ENCODE results near the gene NOS1AP.

Gene NOS1AP

GRCh38 chr1:162384601-162385279 lies 315.2 kb downstream of the NOS1AP start:
- H3K27ac ChIP-seq = no peak overlapping the region
- TF ChIP-seq ZFX (IDR thresholded peaks at IDR 0.05) = no peak
- TF ChIP-seq, protein P1, sequence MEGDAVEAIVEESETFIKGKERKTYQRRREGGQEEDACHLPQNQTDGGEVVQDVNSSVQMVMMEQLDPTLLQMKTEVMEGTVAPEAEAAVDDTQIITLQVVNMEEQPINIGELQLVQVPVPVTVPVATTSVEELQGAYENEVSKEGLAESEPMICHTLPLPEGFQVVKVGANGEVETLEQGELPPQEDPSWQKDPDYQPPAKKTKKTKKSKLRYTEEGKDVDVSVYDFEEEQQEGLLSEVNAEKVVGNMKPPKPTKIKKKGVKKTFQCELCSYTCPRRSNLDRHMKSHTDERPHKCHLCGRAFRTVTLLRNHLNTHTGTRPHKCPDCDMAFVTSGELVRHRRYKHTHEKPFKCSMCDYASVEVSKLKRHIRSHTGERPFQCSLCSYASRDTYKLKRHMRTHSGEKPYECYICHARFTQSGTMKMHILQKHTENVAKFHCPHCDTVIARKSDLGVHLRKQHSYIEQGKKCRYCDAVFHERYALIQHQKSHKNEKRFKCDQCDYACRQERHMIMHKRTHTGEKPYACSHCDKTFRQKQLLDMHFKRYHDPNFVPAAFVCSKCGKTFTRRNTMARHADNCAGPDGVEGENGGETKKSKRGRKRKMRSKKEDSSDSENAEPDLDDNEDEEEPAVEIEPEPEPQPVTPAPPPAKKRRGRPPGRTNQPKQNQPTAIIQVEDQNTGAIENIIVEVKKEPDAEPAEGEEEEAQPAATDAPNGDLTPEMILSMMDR (conservative IDR thresholded peaks at IDR 0.05) = no peak

DNA sequence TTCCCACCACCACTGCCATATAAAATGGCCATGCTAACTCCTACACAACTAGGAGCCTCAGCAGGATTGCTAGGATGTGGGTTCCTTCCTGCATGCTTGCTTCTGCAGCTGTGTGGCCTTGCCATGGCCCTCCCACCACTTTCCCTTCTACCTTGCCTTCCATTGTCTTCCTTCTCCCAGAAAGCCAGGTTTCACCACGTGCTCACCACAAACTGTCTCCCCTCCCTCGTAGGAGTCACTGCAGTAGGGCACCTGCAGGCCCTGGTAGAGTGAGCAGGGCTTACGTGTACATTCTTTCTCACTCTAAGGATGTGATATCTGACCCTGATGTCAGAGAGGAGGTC lies 315.8 kb downstream of the NOS1AP start:
- no peak for TF ChIP-seq ZFX (IDR thresholded peaks at IDR 0.05)
- TF ChIP-seq, protein P1 (conservative IDR thresholded peaks at IDR 0.05) = no peak
- no peak overlapping the region for H3K27ac ChIP-seq

- H3K27ac ChIP-seq = no peak overlapping the region
- no peak for TF ChIP-seq ZFX (IDR thresholded peaks at IDR 0.05)
- TF ChIP-seq, protein P1 (conservative IDR thresholded peaks at IDR 0.05) = no peak
These were observed 316.2 kb downstream of the NOS1AP start for GRCh38 chr1:162385702-162386101.

GRCh38 chr1:162386292-162387225 lies 317.1 kb downstream of the NOS1AP start:
- no peak for TF ChIP-seq ZFX (IDR thresholded peaks at IDR 0.05)
- TF ChIP-seq, protein P1 (conservative IDR thresholded peaks at IDR 0.05) = no peak
- H3K27ac ChIP-seq = no peak overlapping the region

- H3K27ac ChIP-seq = no peak overlapping the region
- TF ChIP-seq, protein P1 (conservative IDR thresholded peaks at IDR 0.05) = no peak
- TF ChIP-seq ZFX (IDR thresholded peaks at IDR 0.05) = no peak
These were observed 318.0 kb downstream of the NOS1AP start for GRCh38 chr1:162387226-162388082.

DNA sequence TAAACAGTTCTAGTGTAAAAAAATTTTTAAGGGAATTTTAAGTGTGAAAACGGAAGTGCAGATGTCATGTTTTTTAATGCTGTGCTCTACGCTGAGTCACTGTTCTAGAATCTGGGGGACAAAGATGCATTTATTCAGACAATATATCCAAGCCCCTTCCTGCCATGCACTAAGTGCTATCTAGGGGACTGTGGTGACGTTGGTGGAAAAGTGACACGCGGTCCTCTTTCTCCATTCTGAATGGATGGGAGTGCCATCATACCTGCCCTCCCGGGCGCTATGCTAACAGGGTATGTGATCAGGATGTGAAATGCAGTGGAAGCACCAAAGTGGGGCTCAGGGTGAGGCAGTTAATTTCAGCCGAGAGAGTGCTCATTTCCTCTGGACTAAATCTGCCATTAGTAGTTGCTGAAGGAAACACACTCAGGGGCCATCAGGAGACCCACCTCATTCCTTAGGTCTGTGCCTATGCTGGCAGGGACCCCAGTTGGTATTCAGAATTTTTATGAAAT lies 318.6 kb downstream of the NOS1AP start:
- H3K27ac ChIP-seq = peak overlapping the region; percentile 5; the same call in 1 of the 2 replicates
- TF ChIP-seq, protein P1 (conservative IDR thresholded peaks at IDR 0.05) = no peak
- no peak for TF ChIP-seq ZFX (IDR thresholded peaks at IDR 0.05)

Data from C4-2B (cell line).